Measurements from ENCODE around the gene HDAC4.

DNA sequence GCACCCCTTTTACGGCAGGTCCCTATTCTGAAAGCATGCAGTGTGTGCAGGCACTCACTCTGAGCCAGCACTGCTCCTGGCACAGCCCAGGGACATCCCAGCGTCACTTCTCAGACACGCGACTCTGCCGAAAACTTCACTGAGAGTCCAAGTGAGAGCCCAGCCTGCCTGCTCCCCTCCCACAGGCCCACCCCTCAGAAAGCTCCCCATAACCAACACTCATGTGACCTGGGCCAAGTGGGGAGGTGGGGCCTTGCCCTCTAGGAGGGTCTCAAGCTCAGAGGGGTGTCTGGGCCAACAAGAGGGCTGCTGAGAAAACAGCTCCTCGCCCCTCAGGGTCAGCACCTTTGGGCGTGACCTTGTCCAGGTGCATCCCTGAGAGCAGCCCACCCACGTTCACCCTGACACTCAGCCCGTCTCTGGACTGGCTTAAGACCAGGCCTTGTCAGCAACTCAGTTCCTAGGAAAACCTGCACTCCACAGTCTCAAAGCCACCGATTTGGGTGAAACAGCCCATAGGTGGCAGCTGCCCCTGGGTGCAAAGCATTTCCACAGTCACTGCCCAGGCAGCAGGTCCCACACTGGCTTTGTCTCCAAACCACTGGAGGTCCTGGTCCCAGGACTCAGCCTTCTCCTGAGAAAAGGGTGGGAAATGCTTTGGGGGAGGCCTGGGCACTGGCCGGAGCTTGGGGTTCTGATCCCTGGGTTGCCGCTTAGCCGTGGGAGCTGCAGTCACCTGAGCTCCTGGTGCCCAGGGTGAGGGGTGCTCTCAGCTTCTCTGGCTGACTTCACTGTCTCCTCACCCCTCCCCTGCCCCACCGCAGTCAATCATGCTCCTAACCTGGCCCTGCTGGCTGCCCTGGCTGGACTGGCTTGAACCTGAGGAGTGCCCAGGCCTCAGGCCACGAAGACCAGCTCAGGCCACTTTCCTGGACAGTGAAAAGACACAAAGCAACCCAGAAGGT lies 209.6 kb downstream of the HDAC4 start:
- TF ChIP-seq POLR2AphosphoS5 (IDR thresholded peaks at IDR 0.05) = no peak
- TF ChIP-seq CTCF (IDR thresholded peaks at IDR 0.05) = no peak
